RWPE2 (cell line): Measurements from ENCODE around the gene ARHGAP15.

Experiments used
- ATAC-seq: fragments of 200-7000 bp; cut with Tn5 transposase; 3 replicates; pipeline ENCODE4 v1.9.1; 2021; ENCODE audit warnings: low read depth
- DNase-seq: peaks from one replicate; pipeline ENCODE4 v3.0.0-alpha.2; 2020; ENCODE audit warnings: low spot score
- H3K27ac ChIP-seq: fragments of 450-650 bp; 2 replicates; pipeline ENCODE4 v1.5.1; 2017; ENCODE audit warnings: mild to moderate bottlenecking; ENCODE audit not compliant: poor library complexity, severe bottlenecking
- H3K27me3 ChIP-seq: fragments of 250-450 bp; sonication (Bioruptor Pico); 2 replicates; pipeline ENCODE4 v1.5.1; 2021; ENCODE audit warnings: mild to moderate bottlenecking, moderate library complexity; ENCODE audit not compliant: insufficient read depth, poor library complexity, severe bottlenecking
- H3K36me3 ChIP-seq: fragments of 250-450 bp; sonication (Bioruptor Pico); 2 replicates; pipeline ENCODE4 v1.5.1; 2020; ENCODE audit warnings: low read depth, mild to moderate bottlenecking, moderate library complexity
- H3K4me1 ChIP-seq: fragments of 250-450 bp; sonication (Bioruptor Pico); 2 replicates; pipeline ENCODE4 v1.5.1; 2021; ENCODE audit warnings: mild to moderate bottlenecking, moderate library complexity; ENCODE audit not compliant: insufficient read depth, poor library complexity, severe bottlenecking
- H3K4me3 ChIP-seq: fragments of 250-450 bp; sonication (Bioruptor Pico); 2 replicates; pipeline ENCODE4 v1.5.1; 2021; ENCODE audit warnings: mild to moderate bottlenecking, moderate library complexity; ENCODE audit not compliant: severe bottlenecking
- H3K9me3 ChIP-seq: fragments of 250-450 bp; sonication (Bioruptor Pico); 2 replicates; pipeline ENCODE4 v1.5.1; 2021; ENCODE audit warnings: mild to moderate bottlenecking, moderate library complexity; ENCODE audit not compliant: severe bottlenecking
- CTCF ChIP-seq: fragments of 450-650 bp; IDR thresholded peaks from one replicate; pipeline ENCODE4 v1.5.1; 2017; ENCODE audit warnings: mild to moderate bottlenecking, moderate library complexity; ENCODE audit not compliant: poor library complexity, severe bottlenecking

ARHGAP15 gene

GRCh38 chr2:143217512-143218115 lies 88.4 kb downstream of the ARHGAP15 start:
- Histone ChIP-seq H3K4me1 (no peaks in the 10 kb centered on the region), H3K27me3 (no peaks in the 10 kb centered on the region), H3K4me3 (no peak overlapping the region), H3K9me3 (no peaks in the 10 kb centered on the region), H3K27ac (no peak overlapping the region), H3K36me3 (no peaks in the 10 kb centered on the region)
- no peak for TF ChIP-seq CTCF
- no peak for ATAC-seq
- no peak for DNase-seq

- Histone ChIP-seq H3K4me1 (no peaks in the 10 kb centered on the region), H3K27me3 (no peaks in the 10 kb centered on the region), H3K9me3 (no peaks in the 10 kb centered on the region), H3K27ac (no peak overlapping the region), H3K4me3 (no peak overlapping the region), H3K36me3 (no peaks in the 10 kb centered on the region)
- ATAC-seq (no peak), DNase-seq (no peak)
- no peak for TF ChIP-seq CTCF
These were observed 89.4 kb downstream of the ARHGAP15 start for GRCh38 chr2:143218621-143219020.

GRCh38 chr2:143219266-143219665 lies 90.0 kb downstream of the ARHGAP15 start:
- H3K4me1 ChIP-seq, result no peaks in the 10 kb centered on the region
- ATAC-seq (no peak), DNase-seq (no peak)
- H3K27ac ChIP-seq, result no peak overlapping the region
- no peak overlapping the region for H3K4me3 ChIP-seq
- H3K36me3 ChIP-seq, result no peaks in the 10 kb centered on the region
- H3K9me3 ChIP-seq, result no peaks in the 10 kb centered on the region
- no peaks in the 10 kb centered on the region for H3K27me3 ChIP-seq
- no peak for TF ChIP-seq CTCF

- no peak overlapping the region for H3K27ac ChIP-seq
- no peak for TF ChIP-seq CTCF
- no peak overlapping the region for H3K4me3 ChIP-seq
- ATAC-seq (no peak), DNase-seq (no peak)
- no peaks in the 10 kb centered on the region for H3K9me3 ChIP-seq
- H3K36me3 ChIP-seq, result no peaks in the 10 kb centered on the region
- H3K27me3 ChIP-seq, result no peaks in the 10 kb centered on the region
- H3K4me1 ChIP-seq, result no peaks in the 10 kb centered on the region
These were observed 94.3 kb downstream of the ARHGAP15 start for GRCh38 chr2:143223556-143223955.

GRCh38 chr2:143225931-143226330 lies 96.7 kb downstream of the ARHGAP15 start:
- Histone ChIP-seq H3K27ac (no peak overlapping the region), H3K27me3 (no peaks in the 10 kb centered on the region), H3K9me3 (no peaks in the 10 kb centered on the region), H3K36me3 (no peaks in the 10 kb centered on the region), H3K4me3 (no peak overlapping the region), H3K4me1 (no peaks in the 10 kb centered on the region)
- ATAC-seq (no peak), DNase-seq (no peak)
- no peak for TF ChIP-seq CTCF
